ENCODE measurements around the gene SIGLEC10. TPM values are rescaled to one million over a fixed set of nuclear protein-coding genes. Genes with fewer than 3 reads are reported as not detected.

The SIGLEC10 gene
- total and polyA plus RNA-seq, 2 experiments from 2014 or later, result 0.47 TPM; not detected in 1

GRCh38 chr19:51407511-51408131 is 9.8 kb downstream of the SIGLEC10 start:
- Histone ChIP-seq H3K4me2 (no peak overlapping the region), H3K4me3 (no peak overlapping the region), H2AFZ (peak overlapping the region; percentile 23), H3K4me1 (ENCODE audit: insufficient read depth) (peaks cover 31% of the 10 kb centered on the region), H3K27ac (ENCODE audit: low read depth) (peak overlapping the region; percentile 17), H3F3A (replicated peaks; ENCODE audit: low read depth) (peaks cover 4% of the 10 kb centered on the region; the same call in 1 of the 2 replicates), H3K9me2 (ENCODE audit: insufficient read depth) (no peaks in the 10 kb centered on the region), H3K27me3 (ENCODE audit: insufficient read depth) (no peaks in the 10 kb centered on the region), H3K36me3 (ENCODE audit: insufficient read depth) (peaks cover 5% of the 10 kb centered on the region), H3K79me2 (replicated peaks; ENCODE audit: insufficient read depth) (no peaks in the 10 kb centered on the region), H4K20me1 (replicated peaks; ENCODE audit: insufficient read depth) (no peaks in the 10 kb centered on the region)
- Mint-ChIP-seq H3K27me3 (ENCODE audit: insufficient read depth, low read depth, poor library complexity) (peaks cover 11% of the 10 kb centered on the region), H3K27ac (peak overlapping the region; percentile 90), H3K36me3 (ENCODE audit: low read depth) (peaks cover 44% of the 10 kb centered on the region), H3K9me3 (peaks cover 38% of the 10 kb centered on the region), H3K4me3 (no peak overlapping the region), H3K4me1 (peaks cover 31% of the 10 kb centered on the region)
- TF ChIP-seq POLR2AphosphoS5 (IDR thresholded peaks at IDR 0.05; ENCODE audit: low read depth) (no peak), CTCF (conservative IDR thresholded peaks at IDR 0.05; ENCODE audit: low read depth in 2 of 2) (peak; percentile 55 to 74)
- ATAC-seq, result peak; percentile 79
- DNase-seq (ENCODE audit: low spot score), result peak; percentile 79

DNA sequence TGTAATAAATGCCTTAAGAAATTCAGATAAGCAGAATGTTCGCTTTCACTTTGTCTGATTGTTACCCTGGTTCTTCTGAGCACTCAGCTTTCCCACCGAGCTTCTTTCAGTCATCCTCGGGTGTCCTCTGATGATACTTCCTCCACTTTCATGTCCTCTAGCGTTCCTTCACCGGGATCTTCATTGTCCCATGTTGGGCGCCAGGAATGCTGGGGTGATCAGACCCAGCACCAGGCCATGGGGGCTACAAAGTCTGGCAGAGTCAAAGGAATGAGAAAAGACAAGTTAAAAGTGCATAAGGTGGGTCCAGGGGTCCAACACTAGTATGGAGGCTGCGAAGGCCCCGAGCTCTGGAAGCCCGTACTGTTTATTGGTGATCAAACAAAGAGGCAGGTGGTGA is 15.3 kb downstream of the SIGLEC10 start:
- peaks cover 68% of the 10 kb centered on the region for H3K36me3 Mint-ChIP-seq (ENCODE audit: low read depth)
- no peak overlapping the region for H3K4me3 Mint-ChIP-seq
- H3K27me3 Mint-ChIP-seq (ENCODE audit: insufficient read depth, low read depth, poor library complexity), result peaks cover 6% of the 10 kb centered on the region
- H3K79me2 ChIP-seq (replicated peaks; ENCODE audit: insufficient read depth), result 0 out of 2 replicates have a peak, but pooled peaks cover 3% of the 10 kb centered on the region
- peaks cover 12% of the 10 kb centered on the region for H3K36me3 ChIP-seq (ENCODE audit: insufficient read depth)
- no peaks in the 10 kb centered on the region for H3K27me3 ChIP-seq (ENCODE audit: insufficient read depth)
- no peak overlapping the region for H2AFZ ChIP-seq
- peaks cover 58% of the 10 kb centered on the region for H3K9me3 Mint-ChIP-seq
- H3K9me2 ChIP-seq (ENCODE audit: insufficient read depth), result no peaks in the 10 kb centered on the region
- H3K27ac Mint-ChIP-seq, result no peak overlapping the region
- DNase-seq (ENCODE audit: low spot score), result no peak
- H3K27ac ChIP-seq (ENCODE audit: low read depth), result no peak overlapping the region
- H3K4me2 ChIP-seq, result no peak overlapping the region
- peaks cover 6% of the 10 kb centered on the region; the same call in 2 of the 3 replicates for H3K4me1 Mint-ChIP-seq
- no peak overlapping the region for H3K4me3 ChIP-seq
- H4K20me1 ChIP-seq (replicated peaks; ENCODE audit: insufficient read depth), result no peaks in the 10 kb centered on the region
- no peak for ATAC-seq
- no peaks in the 10 kb centered on the region for H3K4me1 ChIP-seq (ENCODE audit: insufficient read depth)
- H3F3A ChIP-seq (replicated peaks; ENCODE audit: low read depth), result no peaks in the 10 kb centered on the region
- TF ChIP-seq CTCF (conservative IDR thresholded peaks at IDR 0.05; ENCODE audit: low read depth in 2 of 2) (no peak), STAT1 (IDR thresholded peaks at IDR 0.05; ENCODE audit: unreplicated experiment) (no peak), JUNB (IDR thresholded peaks at IDR 0.05; ENCODE audit: unreplicated experiment) (no peak), CREB1 (CRISPR knock-in tag; IDR thresholded peaks at IDR 0.05; ENCODE audit: low read depth) (no peak), ZNF114 (CRISPR knock-in tag; IDR thresholded peaks at IDR 0.05) (no peak)
- TF ChIP-seq, protein P1, sequence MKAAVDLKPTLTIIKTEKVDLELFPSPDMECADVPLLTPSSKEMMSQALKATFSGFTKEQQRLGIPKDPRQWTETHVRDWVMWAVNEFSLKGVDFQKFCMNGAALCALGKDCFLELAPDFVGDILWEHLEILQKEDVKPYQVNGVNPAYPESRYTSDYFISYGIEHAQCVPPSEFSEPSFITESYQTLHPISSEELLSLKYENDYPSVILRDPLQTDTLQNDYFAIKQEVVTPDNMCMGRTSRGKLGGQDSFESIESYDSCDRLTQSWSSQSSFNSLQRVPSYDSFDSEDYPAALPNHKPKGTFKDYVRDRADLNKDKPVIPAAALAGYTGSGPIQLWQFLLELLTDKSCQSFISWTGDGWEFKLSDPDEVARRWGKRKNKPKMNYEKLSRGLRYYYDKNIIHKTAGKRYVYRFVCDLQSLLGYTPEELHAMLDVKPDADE (IDR thresholded peaks at IDR 0.05), result no peak
- TF ChIP-seq, protein P2, sequence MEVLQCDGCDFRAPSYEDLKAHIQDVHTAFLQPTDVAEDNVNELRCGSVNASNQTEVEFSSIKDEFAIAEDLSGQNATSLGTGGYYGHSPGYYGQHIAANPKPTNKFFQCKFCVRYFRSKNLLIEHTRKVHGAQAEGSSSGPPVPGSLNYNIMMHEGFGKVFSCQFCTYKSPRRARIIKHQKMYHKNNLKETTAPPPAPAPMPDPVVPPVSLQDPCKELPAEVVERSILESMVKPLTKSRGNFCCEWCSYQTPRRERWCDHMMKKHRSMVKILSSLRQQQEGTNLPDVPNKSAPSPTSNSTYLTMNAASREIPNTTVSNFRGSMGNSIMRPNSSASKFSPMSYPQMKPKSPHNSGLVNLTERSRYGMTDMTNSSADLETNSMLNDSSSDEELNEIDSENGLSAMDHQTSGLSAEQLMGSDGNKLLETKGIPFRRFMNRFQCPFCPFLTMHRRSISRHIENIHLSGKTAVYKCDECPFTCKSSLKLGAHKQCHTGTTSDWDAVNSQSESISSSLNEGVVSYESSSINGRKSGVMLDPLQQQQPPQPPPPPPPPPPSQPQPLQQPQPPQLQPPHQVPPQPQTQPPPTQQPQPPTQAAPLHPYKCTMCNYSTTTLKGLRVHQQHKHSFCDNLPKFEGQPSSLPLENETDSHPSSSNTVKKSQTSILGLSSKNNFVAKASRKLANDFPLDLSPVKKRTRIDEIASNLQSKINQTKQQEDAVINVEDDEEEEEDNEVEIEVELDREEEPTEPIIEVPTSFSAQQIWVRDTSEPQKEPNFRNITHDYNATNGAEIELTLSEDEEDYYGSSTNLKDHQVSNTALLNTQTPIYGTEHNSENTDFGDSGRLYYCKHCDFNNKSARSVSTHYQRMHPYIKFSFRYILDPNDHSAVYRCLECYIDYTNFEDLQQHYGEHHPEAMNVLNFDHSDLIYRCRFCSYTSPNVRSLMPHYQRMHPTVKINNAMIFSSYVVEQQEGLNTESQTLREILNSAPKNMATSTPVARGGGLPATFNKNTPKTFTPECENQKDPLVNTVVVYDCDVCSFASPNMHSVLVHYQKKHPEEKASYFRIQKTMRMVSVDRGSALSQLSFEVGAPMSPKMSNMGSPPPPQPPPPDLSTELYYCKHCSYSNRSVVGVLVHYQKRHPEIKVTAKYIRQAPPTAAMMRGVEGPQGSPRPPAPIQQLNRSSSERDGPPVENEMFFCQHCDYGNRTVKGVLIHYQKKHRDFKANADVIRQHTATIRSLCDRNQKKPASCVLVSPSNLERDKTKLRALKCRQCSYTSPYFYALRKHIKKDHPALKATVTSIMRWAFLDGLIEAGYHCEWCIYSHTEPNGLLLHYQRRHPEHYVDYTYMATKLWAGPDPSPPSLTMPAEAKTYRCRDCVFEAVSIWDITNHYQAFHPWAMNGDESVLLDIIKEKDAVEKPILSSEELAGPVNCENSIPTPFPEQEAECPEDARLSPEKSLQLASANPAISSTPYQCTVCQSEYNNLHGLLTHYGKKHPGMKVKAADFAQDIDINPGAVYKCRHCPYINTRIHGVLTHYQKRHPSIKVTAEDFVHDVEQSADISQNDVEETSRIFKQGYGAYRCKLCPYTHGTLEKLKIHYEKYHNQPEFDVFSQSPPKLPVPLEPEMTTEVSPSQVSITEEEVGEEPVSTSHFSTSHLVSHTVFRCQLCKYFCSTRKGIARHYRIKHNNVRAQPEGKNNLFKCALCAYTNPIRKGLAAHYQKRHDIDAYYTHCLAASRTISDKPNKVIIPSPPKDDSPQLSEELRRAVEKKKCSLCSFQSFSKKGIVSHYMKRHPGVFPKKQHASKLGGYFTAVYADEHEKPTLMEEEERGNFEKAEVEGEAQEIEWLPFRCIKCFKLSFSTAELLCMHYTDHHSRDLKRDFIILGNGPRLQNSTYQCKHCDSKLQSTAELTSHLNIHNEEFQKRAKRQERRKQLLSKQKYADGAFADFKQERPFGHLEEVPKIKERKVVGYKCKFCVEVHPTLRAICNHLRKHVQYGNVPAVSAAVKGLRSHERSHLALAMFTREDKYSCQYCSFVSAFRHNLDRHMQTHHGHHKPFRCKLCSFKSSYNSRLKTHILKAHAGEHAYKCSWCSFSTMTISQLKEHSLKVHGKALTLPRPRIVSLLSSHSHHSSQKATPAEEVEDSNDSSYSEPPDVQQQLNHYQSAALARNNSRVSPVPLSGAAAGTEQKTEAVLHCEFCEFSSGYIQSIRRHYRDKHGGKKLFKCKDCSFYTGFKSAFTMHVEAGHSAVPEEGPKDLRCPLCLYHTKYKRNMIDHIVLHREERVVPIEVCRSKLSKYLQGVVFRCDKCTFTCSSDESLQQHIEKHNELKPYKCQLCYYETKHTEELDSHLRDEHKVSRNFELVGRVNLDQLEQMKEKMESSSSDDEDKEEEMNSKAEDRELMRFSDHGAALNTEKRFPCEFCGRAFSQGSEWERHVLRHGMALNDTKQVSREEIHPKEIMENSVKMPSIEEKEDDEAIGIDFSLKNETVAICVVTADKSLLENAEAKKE (CRISPR knock-in tag; IDR thresholded peaks at IDR 0.05), result no peak
